ENCODE results near the gene LGALS7.

GRCh38 chr19:38809592-38810252 is 36.4 kb upstream of the LGALS7 start:
- TF ChIP-seq REST (IDR thresholded peaks at IDR 0.05; ENCODE audit: borderline replicate concordance) (no peak), CTCF (IDR thresholded peaks at IDR 0.05; ENCODE audit: poor library complexity, severe bottlenecking) (no peak), SMC3 (conservative IDR thresholded peaks at IDR 0.05; ENCODE audit: poor library complexity) (no peak), POLR2AphosphoS5 (IDR thresholded peaks at IDR 0.05) (no peak)

Measured in neural cell (in vitro differentiated cells).